Suppressor macrophage treated with lipopolysaccharide for 4 hours (primary cell): ENCODE measurements around the gene GALNT3.

Experiments used
- DNase-seq: peaks from one replicate; pipeline ENCODE4 v3.0.0-alpha.2; 2020

The GALNT3 gene

GRCh38 chr2:165795011-165795410, 964 bp upstream of the GALNT3 start:
- DNase-seq: peak; percentile 19

- DNase-seq: peak; percentile 77
These were observed 485 bp upstream of the GALNT3 start for GRCh38 chr2:165794536-165794928.

GRCh38 chr2:165793161-165793778, 777 bp downstream of the GALNT3 start:
- DNase-seq: peak; percentile 10

- no peak for DNase-seq
These were observed 2.0 kb downstream of the GALNT3 start for GRCh38 chr2:165792104-165792454.

GRCh38 chr2:165791421-165792103, 2.5 kb downstream of the GALNT3 start:
- DNase-seq: peak; percentile 42

- DNase-seq: no peak
These were observed 3.6 kb downstream of the GALNT3 start for GRCh38 chr2:165790466-165790865.

- no peak for DNase-seq
These were observed 6.7 kb downstream of the GALNT3 start for GRCh38 chr2:165787334-165787733.

GRCh38 chr2:165779706-165780105, 14.3 kb downstream of the GALNT3 start:
- no peak for DNase-seq

GRCh38 chr2:165778653-165779451, 15.2 kb downstream of the GALNT3 start:
- peak; percentile 10 for DNase-seq

GRCh38 chr2:165778187-165778556, 15.9 kb downstream of the GALNT3 start:
- no peak for DNase-seq

- DNase-seq: no peak
These were observed 16.4 kb downstream of the GALNT3 start for GRCh38 chr2:165777522-165778186.

GRCh38 chr2:165776796-165777195, 17.3 kb downstream of the GALNT3 start:
- no peak for DNase-seq

GRCh38 chr2:165776013-165776412, 18.0 kb downstream of the GALNT3 start:
- DNase-seq: no peak

- no peak for DNase-seq
These were observed 20.4 kb downstream of the GALNT3 start for GRCh38 chr2:165773684-165774083.

- DNase-seq: no peak
These were observed 21.9 kb downstream of the GALNT3 start for GRCh38 chr2:165772183-165772582.

GRCh38 chr2:165766326-165766927, 27.6 kb downstream of the GALNT3 start:
- no peak for DNase-seq

- no peak for DNase-seq
These were observed 31.3 kb downstream of the GALNT3 start for GRCh38 chr2:165762723-165763122.

- DNase-seq: no peak
These were observed 36.0 kb downstream of the GALNT3 start for GRCh38 chr2:165757906-165758675.

GRCh38 chr2:165746501-165746900, 47.5 kb downstream of the GALNT3 start:
- DNase-seq: no peak

GRCh38 chr2:165745916-165746315, 48.1 kb downstream of the GALNT3 start:
- no peak for DNase-seq

GRCh38 chr2:165743442-165743841, 50.6 kb downstream of the GALNT3 start:
- DNase-seq: peak; percentile 48

GRCh38 chr2:165725421-165725820, 68.6 kb downstream of the GALNT3 start:
- peak; percentile 41 for DNase-seq
